GM18951 (cell line): ENCODE measurements around the gene CDC42EP3.

ENCODE experiments used
- POLR2A ChIP-seq: IDR thresholded peaks from 4 replicates; pipeline ENCODE4 v1.6.1; 2011; ENCODE audit warnings: mild to moderate bottlenecking; ENCODE audit not compliant: insufficient read length, insufficient read depth; ENCODE audit errors: extremely low read depth
- in situ Hi-C: fragments of 300-500 bp; cut with MboI; formaldehyde crosslinking; loops from one replicate; pipeline ENCODE4 v1.12.0; 2022; ENCODE audit warnings: low sequenced_read_pairs, mixed read lengths, inconsistent platforms; ENCODE audit not compliant: unreplicated experiment

The CDC42EP3 gene

DNA sequence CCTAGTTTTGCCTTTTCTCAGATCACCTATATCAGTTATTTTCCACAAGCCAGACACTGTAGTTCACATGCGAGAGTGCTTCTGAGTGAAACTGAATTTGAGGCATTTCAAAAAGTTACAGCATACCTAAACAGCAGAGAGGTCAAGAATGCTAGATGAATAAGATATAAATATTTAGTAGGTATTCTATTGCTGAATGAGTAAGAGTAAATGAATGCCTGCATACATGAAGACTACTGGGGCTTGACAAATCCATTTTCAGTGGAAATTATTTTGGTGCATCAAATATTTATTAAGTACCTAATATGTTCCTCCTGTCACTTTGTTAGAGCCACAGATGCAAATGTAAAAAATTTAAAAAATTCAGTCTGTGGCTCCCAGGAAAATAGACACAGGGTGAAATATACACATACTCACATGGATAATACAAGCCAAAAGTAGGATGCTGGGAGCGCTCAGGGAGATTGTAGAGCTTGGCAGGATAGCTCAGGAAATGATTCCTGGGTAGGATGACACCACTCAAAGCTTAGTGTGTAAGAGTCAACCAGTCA, 27.6 kb upstream of the CDC42EP3 start:
- in situ Hi-C loops: no loop called here

DNA sequence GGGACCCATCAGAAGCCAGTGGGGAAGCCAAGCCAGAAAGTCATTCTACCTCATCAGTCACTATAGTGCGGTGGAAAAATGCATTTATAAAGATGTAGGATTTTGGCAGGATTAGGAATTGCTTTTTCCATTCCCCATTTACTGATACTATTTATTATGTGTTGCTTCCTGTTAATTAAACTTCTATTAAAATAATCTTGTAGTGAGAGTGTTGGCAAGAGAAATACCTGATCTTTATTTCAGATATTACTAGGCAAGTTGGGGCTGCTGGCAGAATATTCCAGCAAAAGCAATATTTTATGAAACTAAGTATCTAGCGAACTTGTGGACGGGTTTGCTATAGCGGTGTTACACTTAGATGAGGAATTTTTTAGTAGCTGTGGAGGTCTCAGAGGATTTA, 23.9 kb upstream of the CDC42EP3 start:
- no peak for TF ChIP-seq POLR2A
- in situ Hi-C loops: no loop called here

More for the DNA sequence above, 27.6 kb upstream of the CDC42EP3 start:
- no peak for TF ChIP-seq POLR2A

DNA sequence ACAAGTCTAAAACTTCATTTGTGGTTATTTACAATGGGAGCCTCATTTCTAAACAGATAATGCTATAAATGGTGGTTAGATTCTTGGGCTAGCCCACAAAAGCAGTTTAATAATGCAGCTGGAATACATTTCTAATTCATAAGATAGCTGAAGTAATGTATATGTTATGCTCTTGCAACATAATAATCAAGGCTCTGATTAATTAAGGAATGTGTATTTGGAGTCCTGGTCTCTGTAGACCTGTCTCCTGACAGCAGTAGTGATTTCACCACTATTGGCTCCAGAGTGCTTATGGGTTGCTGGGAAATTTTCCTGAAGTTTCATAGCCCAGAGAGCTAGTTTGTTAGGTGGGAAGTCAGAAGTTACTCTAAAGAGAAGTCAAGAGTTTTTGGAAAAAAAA, 21.3 kb upstream of the CDC42EP3 start:
- no peak for TF ChIP-seq POLR2A
- in situ Hi-C loops: no loop called here

DNA sequence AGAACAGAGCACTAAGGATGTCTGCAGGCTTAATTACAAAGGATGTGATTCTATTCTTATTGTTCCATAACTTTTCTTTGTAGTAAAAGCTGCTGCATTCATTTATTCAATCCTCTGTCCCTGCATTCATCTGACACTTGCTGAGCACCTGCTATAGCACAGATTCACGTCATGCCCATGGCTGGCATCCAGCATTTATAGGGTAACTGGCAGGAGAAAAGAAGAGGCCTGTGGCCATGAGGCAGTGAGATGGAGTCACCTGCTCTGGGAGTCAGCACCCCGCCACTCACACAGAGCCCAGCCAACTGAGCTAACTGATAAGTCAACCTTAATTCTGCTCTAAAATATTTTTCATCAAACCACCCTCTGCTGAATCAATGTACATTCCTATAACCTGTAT, 18.3 kb upstream of the CDC42EP3 start:
- no peak for TF ChIP-seq POLR2A
- in situ Hi-C loops: no loop called here

DNA sequence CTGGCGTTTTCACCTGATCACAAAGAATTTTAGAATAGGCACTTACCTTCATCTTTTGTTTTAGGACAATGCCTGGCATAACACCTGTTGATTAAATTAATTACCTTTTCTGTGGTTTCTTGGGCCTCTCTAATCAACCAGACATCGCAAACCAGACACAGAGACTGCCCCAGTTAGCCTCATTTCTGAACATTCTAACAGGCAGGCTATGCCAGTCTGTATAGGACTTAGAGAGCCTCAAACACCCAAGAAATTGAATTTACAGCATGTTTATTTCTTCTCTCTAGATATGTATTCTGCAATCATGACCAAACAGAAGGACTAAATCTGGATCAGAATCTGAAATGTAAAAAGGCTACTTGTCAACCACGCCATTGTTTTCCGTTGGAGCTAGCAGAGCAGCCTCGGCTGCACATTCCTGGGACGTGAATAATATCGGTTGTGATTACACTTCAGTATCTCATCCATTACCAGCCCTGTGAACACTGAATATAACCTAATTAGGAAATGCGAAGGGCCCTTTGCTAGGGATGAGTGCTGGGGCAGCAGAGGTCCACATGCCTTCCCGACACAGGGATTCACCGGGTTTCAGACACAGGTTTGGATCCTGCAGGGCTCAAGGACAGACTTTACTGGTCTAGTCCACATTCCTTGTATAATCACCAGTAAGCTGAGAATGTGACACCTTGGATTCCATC, 17.5 kb upstream of the CDC42EP3 start:
- no peak for TF ChIP-seq POLR2A
- in situ Hi-C loops: no loop called here

DNA sequence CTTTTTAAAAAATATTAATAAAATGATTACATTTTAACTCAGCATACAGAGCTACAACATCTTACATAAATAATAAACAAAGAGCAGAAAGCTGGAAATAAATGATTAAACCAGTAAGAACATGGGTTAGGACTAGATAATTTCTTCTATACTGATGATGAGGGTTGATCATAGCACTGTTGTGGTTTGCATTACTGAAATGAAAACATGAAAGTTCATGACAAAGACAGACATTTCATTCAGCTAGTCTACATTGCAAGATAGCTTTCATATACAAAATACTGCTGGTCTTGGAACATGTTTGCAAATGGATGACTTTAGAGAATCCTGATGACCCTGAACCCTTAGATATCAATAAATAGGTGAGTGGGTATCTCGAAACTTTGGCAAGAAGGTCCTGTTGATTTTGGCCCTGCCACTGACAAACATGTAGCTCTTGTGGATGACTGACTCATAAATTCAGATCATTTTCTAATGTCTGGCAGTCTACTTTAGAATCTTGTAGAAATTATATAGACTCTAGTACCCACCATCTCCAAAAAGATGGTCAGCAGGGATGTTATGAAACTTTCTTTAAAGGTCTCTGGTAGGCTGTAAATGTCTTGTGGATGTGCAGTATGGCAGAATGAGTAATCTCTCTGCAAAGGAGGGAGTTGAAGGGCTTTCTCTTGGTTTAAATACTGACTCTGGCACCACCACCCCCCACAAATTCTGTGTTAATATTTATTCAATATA, 15.5 kb upstream of the CDC42EP3 start:
- in situ Hi-C loops: no loop called here
- TF ChIP-seq POLR2A: no peak

DNA sequence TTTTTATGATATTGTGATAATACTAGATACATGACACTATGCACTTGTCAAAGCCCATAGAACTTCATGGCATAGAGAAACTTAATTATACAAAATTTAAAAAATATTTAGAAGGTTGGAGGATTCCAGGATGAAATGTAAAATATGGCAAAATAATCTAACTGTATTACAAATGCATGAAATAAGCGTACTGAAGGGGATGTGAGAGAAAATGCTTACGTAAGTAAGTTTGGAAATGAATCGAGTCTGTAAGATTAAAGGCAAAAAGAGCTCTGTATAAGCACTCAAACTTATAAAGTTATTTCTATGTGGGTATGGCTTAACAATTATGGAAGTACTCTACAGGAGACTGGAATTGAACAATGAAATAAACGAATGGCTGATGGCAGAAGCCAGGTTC, 13.4 kb upstream of the CDC42EP3 start:
- in situ Hi-C loops: no loop called here
- TF ChIP-seq POLR2A: no peak

DNA sequence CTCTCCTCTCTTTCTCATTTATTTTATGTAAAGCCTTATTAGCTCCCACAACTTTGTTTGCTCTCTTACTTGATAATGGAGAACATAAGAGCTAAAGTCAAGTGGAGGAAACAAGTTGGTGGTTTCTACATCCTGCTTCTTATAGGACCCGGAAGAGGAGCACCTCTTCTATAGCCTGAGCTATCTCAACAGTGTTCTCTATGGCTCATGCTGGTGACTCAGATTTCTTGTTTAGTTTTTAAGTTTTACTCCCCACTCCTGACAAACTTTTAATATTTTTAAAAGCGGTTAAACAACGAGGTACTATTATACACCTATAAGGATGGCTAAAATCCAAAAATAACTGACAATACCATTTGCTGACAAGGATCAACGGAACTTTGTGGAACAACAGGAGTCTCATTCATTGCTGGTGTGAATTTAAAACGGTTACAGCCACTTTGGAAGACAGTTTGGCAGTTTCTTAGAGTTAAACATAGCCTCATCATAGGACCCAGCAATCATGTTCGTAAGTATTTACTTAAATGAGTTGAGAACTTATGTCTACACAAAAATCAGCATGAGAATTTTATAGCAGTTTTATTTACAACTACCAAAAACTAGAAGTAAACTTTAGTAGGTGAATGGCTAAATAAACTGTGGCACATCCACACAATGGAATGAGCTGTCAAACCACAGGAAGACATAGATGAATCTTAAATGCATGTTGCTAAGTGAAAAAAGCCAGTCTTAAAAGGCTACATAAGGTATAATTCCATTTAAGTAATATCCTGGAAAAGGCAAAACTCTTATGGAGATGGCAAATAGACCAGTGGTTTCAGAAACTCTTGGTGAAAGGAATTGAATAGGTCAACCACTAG, 12.7 kb upstream of the CDC42EP3 start:
- TF ChIP-seq POLR2A: no peak
- in situ Hi-C loops: no loop called here

DNA sequence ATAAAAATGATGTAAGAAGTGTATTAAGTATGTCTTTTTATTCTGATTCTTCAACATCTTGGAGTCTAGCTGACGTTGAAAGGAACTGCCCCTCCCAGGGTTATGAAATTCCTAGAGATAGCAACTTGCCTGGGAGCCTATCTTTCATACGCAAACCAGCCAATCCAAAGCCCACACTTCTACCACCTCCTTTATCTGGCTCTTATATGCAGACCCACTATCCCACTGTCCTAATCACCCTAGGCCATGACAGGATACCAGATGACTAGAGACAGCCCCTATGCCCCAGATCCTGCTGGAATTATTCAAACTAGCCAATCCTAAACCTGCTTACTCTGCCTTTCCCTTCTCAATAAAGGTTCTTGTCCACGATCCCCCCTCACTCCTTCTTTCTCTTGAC, 11.8 kb upstream of the CDC42EP3 start:
- TF ChIP-seq POLR2A: no peak
- in situ Hi-C loops: no loop called here

DNA sequence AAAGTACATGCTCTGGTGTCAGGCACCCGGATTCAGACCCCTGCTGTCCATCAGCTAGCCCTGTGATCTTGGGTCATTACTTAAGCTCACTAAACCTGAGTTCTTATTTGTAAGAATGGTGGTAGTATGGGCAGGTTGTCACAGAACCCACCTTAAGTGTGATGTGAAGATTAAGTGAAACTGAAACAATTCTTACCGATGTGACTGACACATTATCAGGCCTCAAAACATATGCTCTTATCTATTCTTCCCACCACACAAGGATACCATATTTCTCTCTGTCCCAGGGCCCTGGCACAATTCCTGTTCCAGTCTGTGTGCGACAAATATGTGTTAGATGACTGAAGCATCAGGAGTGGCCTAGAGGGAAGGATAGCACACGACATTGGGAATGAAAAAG, 11.0 kb upstream of the CDC42EP3 start:
- in situ Hi-C loops: no loop called here

DNA sequence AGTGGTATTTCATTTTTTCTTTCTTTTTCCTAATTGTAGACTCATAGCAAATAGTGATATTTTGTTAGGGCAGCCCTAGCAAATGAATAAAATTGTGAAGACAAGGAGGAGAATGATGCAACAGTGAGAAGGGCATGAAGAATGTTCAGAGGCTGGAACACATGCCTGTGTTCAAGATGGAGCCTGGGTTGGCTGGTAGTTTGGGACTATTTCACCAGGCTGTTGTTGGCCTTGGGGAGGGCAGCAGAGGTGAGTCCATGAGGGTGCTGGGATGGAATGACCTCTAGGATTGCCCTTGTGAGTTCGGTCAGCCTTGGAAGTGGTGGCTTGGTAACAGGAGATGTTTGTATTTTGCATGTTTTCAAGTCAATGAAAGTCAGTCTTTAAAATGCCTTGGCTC, 10.1 kb upstream of the CDC42EP3 start:
- no peak for TF ChIP-seq POLR2A
- in situ Hi-C loops: no loop called here

More for the DNA sequence above, 11.0 kb upstream of the CDC42EP3 start:
- TF ChIP-seq POLR2A: no peak

DNA sequence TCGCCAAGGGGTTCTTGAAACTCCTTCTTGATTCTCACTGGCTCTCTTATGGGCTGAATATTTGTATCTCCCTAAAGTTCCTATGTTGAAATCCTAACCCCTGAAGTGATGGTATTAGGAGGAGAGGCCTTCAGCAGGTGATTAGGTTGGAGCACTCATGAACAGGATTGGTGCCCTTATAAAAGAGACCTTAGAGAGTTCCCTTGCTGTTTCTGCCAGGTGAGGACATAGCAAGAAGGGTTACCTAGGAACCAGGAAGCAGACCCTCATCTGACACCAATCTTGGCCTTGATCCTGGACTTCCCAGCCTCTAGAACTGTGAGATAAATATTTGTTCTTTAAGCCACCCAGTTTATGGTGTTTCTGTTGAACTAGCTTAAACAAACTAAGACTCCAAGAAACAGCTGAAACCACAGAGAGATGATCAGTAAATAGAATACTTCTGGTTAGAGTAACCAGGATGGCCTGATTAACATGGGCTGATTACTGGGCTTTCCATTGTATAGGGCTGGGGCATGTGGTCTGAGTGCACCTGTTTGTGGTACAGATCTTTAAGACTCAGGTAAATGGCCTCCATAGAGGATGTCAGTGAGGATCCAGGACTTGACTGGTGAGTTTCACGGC, 7.7 kb upstream of the CDC42EP3 start:
- in situ Hi-C loops: no loop called here

DNA sequence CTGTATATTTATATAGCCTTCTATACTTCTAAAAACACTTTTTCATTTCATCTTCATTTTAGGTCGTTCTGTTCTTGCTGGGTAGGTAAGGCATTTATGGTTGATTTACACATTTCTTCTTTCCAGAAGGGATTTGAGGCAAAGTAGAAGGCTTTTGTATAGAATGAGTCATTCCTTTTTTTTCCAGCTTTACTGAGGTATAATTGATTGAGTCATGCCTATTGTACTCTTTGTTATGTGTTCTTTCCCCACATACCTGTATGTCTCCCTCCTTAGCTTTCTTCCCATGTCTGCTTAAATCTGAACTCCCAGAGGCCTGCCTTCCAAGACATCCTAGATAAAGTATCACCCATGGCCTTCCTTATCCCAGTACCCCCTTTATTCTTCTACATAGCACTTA, 4.8 kb upstream of the CDC42EP3 start:
- in situ Hi-C loops: no loop called here
- TF ChIP-seq POLR2A: no peak

More for the DNA sequence above, 7.7 kb upstream of the CDC42EP3 start:
- no peak for TF ChIP-seq POLR2A

DNA sequence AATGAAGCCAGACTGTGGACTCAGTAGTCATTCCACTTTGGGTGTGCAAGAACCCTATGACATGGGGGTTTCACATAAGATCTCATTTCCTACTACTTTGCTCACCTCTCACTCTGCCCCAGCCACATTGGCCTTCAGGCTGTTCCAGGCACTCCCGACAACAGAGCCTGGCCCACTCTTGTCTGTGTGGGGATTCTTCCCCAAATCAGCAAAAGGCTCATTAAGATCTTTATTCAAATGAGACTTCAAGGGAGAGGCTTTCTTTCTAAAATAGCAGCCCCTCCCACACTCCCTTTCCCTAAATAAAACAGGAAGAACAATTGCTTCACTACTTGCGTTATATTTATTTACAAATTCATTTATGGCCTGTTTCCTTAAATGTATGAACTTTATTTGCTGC, 3.5 kb upstream of the CDC42EP3 start:
- TF ChIP-seq POLR2A: no peak
- in situ Hi-C loops: no loop called here
